Lower leg skin (tissue), 3 donors: ENCODE data around the gene MPIG6B.

Source experiments
- CTCF ChIP-seq, 3 donors: fragments of 450-650 bp; IDR thresholded peaks; one replicate each; pipeline ENCODE4 v1.5.1; 2016; ENCODE audit warnings: antibody characterized with exemption in 3 of 3, mild to moderate bottlenecking in 3 of 3, moderate library complexity in 2 of 3
- POLR2A ChIP-seq, 2 donors: fragments of 450-650 bp; IDR thresholded peaks; one replicate each; pipeline ENCODE4 v1.6.1; 2016 to 2017; ENCODE audit warnings: antibody characterized with exemption in 2 of 2, mild to moderate bottlenecking in 1 of 2, moderate library complexity in 1 of 2

DNA sequence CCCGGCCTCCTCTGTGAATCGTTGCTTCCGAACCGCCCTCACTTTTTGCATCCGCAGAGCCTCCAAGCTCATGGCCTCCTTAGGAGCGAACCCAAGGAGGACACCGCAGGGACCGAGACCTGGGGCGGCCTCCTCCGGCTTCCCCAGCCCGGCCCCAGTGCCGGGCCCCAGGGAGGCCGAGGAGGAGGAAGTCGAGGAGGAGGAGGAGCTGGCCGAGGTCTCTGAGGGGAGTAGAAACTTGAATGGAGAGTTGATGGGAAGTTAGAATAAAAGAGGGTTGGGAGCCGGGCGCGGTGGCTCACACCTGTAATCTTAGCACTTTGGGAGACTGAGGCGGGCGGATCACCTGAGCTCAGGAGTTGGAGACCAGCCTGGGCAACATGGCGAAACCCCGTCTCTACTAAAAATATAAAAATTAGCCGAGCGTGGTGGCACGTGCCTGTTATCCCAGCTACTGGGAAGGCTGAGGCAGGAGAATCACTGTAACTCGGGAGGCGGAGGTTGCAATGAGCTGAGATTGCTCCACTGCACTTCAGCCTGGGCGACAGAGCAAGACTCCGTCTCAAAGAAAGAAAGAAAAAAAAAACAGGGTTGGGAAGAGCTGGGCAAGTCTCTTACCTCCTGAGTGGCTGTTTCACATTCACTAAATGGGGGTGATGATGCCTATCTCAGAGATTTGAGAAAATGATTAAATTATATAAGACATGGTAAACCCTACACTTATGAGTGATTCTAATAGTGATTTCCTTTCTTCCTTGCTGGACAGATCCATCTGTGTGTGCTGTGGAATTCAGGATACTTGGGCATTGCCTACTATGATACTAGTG is 17.4 kb downstream of the MPIG6B start:
- no peak for TF ChIP-seq CTCF (IDR thresholded peaks at IDR 0.05)
- no peak for TF ChIP-seq POLR2A (IDR thresholded peaks at IDR 0.05)
